Cardiac muscle cell (in vitro differentiated cells and primary cell): ENCODE results near the gene GPR108. TPM values are rescaled to one million over a fixed set of nuclear protein-coding genes. Genes with fewer than 3 reads are reported as not detected.

Source experiments
- DNase-seq, 2 donors: peaks; one replicate each; pipeline versions ENCODE4 v3.0.0 to v3.0.0-alpha.2; 2010 to 2017; ENCODE audit warnings: low read depth in 1 of 2, low spot score in 1 of 2
- H3K27ac ChIP-seq: fragments of 200-600 bp; sonication (generic); 2 replicates; pipeline ENCODE4 v1.5.1; 2016
- H3K27me3 ChIP-seq: fragments of 200-600 bp; sonication (generic); 2 replicates; pipeline ENCODE4 v1.6.0; 2016; ENCODE audit warnings: control low read depth
- H3K36me3 ChIP-seq: fragments of 200-600 bp; sonication (generic); 2 replicates; pipeline ENCODE4 v1.5.1; 2016; ENCODE audit warnings: control low read depth
- H3K4me1 ChIP-seq: fragments of 200-600 bp; sonication (generic); 2 replicates; pipeline ENCODE4 v1.8.1; 2017; ENCODE audit warnings: low read depth, mild to moderate bottlenecking, mixed run types
- H3K4me3 ChIP-seq: fragments of 200-600 bp; sonication (generic); 2 replicates; pipeline ENCODE4 v1.5.1; 2016; ENCODE audit warnings: mild to moderate bottlenecking
- H3K9me3 ChIP-seq: fragments of 200-600 bp; sonication (generic); 2 replicates; pipeline ENCODE4 v1.5.1; 2017; ENCODE audit warnings: low read depth, mild to moderate bottlenecking, control low read depth
- CTCF ChIP-seq: IDR thresholded peaks from 2 replicates; pipeline ENCODE4 v1.5.1; 2012; ENCODE audit warnings: low read depth, mild to moderate bottlenecking, low read length
- polyA plus RNA-seq: library from polyadenylated mRNA; unstranded; fragments of >200 nt; fragmentation: Nextera tagmentation; extraction: Ambion mirVana; gene quantifications from 2 replicates; pipeline ENCODE4 v1.2.1, GENCODE V29; 2016
- total RNA-seq: library from RNA; depleted of rRNA; stranded (reverse); fragments of >200 nt; gene quantifications from 2 replicates; pipeline ENCODE4 v1.2.3, GENCODE V29; 2016

GPR108 gene
- total and polyA plus RNA-seq, 2 experiments from 2014 or later: 91.3 to 113 TPM

DNA sequence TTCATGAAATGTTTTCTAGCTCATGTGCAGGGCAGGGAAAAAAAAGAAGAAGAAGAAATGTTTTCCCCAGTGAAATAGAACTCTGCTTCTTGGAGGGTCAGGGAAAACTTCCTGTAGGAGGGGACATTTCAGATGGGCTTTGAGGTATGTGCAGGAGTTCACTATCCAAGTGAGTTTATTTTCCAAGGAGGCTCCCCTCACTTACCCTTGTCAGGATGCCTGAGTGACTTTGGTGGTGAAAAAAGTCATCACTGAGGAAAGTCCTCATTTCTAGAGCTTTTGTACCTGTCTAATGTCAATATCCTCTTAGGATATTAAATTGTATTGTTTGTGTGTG lies 16.3 kb downstream of the GPR108 start:
- DNase-seq: no peak
- no peak for TF ChIP-seq CTCF

DNA sequence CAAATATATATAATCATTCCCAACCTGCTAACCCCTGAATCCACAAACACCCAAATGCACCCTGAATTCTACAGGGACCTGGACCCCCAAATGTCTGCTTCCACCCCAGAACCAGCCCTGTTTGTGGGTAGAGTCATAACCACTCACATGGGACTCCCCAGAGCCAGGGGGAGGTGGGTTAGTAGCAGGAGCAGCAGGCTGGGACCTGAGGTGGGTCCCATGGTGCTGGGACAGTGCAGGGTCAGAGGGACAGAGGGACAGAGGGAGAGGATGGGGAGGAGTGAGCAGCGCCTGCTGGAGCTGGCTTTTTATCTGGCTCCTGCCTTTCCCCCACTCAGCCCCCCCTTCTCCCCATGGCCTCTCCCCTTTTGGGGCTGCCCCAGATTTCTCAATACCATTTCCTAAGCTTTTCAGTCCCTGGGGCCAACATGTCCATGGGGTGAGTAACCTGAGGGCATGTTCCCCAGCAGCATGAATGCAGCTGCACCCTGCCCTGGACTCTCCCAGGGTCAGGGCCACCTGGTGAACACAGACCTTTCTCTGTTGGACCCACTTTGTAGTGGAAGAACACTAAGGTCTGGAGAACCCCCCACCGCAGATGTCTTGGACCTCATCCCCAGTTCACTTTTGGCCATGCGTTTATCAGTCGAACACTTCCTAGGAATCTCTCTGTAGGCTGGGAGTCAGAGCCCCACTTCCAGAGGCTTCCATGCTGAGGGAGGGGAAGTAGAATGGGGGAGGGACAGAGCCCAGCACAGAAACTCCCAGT lies 16.8 kb downstream of the GPR108 start, which contains the start of gene C3:
TSS of gene C3 (minus strand) at position 282 of the 769 bp plus-strand sequence. CDS start at position 221, 61 bp downstream.
- DNase-seq: peak in 1 of 2 donors; percentile 96
- TF ChIP-seq CTCF: no peak
- Histone ChIP-seq H3K36me3 (no peaks in the 10 kb centered on the region), H3K27ac (no peak within 1 kb of the TSS), H3K4me3 (no peak within 1 kb of the TSS), H3K27me3 (no peaks in the 10 kb centered on the region), H3K9me3 (no peaks in the 10 kb centered on the region), H3K4me1 (no peaks in the 10 kb centered on the region)

More for the DNA sequence above, 16.3 kb downstream of the GPR108 start:
- Histone ChIP-seq H3K9me3 (no peaks in the 10 kb centered on the region), H3K4me3 (no peak overlapping the region), H3K27me3 (no peaks in the 10 kb centered on the region), H3K36me3 (no peaks in the 10 kb centered on the region), H3K4me1 (no peaks in the 10 kb centered on the region), H3K27ac (no peak overlapping the region)

- no peak for TF ChIP-seq CTCF
- Histone ChIP-seq H3K27ac (no peak overlapping the region), H3K27me3 (no peaks in the 10 kb centered on the region), H3K9me3 (no peaks in the 10 kb centered on the region), H3K36me3 (no peaks in the 10 kb centered on the region), H3K4me1 (no peaks in the 10 kb centered on the region), H3K4me3 (no peak overlapping the region)
- DNase-seq: no peak
Observed at GRCh38 chr19:6719992-6720368, 17.4 kb downstream of the GPR108 start.

DNA sequence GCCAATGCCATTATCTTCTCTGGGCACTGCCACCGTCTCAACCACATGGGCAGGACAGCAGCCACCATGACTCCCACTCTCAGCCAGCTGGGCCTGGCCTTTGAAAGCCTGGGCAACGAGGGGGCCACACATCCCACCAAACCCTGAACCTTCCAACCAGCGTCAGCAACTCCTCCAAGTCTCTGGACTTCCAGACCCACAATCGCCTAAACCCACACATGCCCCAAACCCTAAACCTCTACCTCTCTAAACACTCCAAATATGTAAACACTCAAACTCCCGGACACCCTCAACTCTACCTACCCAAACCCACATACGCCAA lies 17.9 kb downstream of the GPR108 start:
- Histone ChIP-seq H3K4me1 (no peaks in the 10 kb centered on the region), H3K27ac (no peak overlapping the region), H3K4me3 (no peak overlapping the region), H3K36me3 (no peaks in the 10 kb centered on the region), H3K9me3 (no peaks in the 10 kb centered on the region), H3K27me3 (no peaks in the 10 kb centered on the region)
- no peak for TF ChIP-seq CTCF
- no peak for DNase-seq

DNA sequence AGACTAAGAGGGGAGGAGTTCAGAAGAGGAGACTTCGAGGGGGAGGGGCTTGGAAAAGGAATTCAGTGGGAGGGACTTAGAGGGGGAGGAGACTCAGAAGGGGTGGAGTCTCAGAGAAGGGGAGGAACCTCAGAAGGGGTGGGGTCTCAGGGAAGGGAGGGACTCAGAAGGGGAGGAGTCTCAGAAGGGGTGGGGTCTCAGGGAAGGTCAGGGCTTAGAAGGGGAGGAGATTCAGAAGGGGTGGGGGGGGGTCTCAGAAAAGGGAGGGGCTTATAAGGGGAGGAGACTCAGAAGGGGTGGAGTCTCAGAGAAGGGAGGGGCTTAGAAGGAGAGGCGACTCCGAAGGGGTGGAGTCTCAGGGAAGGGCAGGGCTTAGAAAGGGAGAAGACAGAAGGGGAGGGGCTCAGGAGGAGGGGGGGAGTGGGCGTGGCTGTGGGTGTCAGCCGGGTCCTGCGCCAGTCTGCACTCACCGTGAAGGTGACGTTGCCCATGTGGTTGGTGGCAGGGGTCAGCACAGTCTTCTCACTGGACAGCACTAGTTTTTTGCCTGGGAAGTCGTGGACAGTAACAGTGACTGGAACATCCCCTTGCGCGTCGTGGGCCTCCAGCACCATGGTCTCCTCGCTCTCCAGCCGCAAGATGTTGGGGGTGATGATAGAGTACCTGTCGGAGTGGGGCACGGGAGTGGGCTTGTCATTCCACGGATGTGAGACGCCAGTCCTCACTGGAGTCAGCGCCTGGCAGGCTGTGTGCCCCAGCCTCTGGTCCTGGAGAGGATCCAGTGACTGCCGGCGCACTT lies 18.4 kb downstream of the GPR108 start:
- H3K4me3 ChIP-seq: no peak overlapping the region
- no peaks in the 10 kb centered on the region for H3K36me3 ChIP-seq
- H3K27ac ChIP-seq: no peak overlapping the region
- no peaks in the 10 kb centered on the region for H3K27me3 ChIP-seq
- H3K9me3 ChIP-seq: no peaks in the 10 kb centered on the region
- DNase-seq: peak; percentile 9 to 59
- no peaks in the 10 kb centered on the region for H3K4me1 ChIP-seq
- no peak for TF ChIP-seq CTCF
